ENCODE measurements around the gene CHCHD3. TPM values are rescaled to one million over a fixed set of nuclear protein-coding genes. Genes with fewer than 3 reads are reported as not detected.

The CHCHD3 gene
- total RNA-seq, 1 experiment from 2014 or later = 89.9 TPM

- TF ChIP-seq, protein P1, sequence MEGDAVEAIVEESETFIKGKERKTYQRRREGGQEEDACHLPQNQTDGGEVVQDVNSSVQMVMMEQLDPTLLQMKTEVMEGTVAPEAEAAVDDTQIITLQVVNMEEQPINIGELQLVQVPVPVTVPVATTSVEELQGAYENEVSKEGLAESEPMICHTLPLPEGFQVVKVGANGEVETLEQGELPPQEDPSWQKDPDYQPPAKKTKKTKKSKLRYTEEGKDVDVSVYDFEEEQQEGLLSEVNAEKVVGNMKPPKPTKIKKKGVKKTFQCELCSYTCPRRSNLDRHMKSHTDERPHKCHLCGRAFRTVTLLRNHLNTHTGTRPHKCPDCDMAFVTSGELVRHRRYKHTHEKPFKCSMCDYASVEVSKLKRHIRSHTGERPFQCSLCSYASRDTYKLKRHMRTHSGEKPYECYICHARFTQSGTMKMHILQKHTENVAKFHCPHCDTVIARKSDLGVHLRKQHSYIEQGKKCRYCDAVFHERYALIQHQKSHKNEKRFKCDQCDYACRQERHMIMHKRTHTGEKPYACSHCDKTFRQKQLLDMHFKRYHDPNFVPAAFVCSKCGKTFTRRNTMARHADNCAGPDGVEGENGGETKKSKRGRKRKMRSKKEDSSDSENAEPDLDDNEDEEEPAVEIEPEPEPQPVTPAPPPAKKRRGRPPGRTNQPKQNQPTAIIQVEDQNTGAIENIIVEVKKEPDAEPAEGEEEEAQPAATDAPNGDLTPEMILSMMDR (IDR thresholded peaks at IDR 0.05; ENCODE audit: unreplicated experiment) = no peak
- Mint-ChIP-seq H3K27ac (ENCODE audit: unreplicated experiment) (no peak overlapping the region), H3K36me3 (ENCODE audit: insufficient read depth, unreplicated experiment) (no peaks in the 10 kb centered on the region), H3K4me3 (ENCODE audit: low read depth, unreplicated experiment) (no peak overlapping the region), H3K27me3 (ENCODE audit: unreplicated experiment) (peaks cover 68% of the 10 kb centered on the region), H3K9me3 (ENCODE audit: low read depth, unreplicated experiment) (peaks cover 2% of the 10 kb centered on the region), H3K4me1 (ENCODE audit: low read depth, unreplicated experiment) (no peaks in the 10 kb centered on the region)
- no TSS peak for BruUV-seq (replicated peaks)
- intact Hi-C loops (cut with micrococcal nuclease; ENCODE audit: unreplicated experiment) = no loop called here
- no peak for DNase-seq
- CTCF ChIA-PET = no interaction called here
Observed at GRCh38 chr7:132750096-132750495, 331.8 kb downstream of the CHCHD3 start.

- Mint-ChIP-seq H3K36me3 (ENCODE audit: insufficient read depth, unreplicated experiment) (no peaks in the 10 kb centered on the region), H3K4me3 (ENCODE audit: low read depth, unreplicated experiment) (no peak overlapping the region), H3K27ac (ENCODE audit: unreplicated experiment) (no peak overlapping the region), H3K9me3 (ENCODE audit: low read depth, unreplicated experiment) (peaks cover 7% of the 10 kb centered on the region), H3K27me3 (ENCODE audit: unreplicated experiment) (peaks cover 68% of the 10 kb centered on the region), H3K4me1 (ENCODE audit: low read depth, unreplicated experiment) (peaks cover 12% of the 10 kb centered on the region)
- intact Hi-C loops (cut with micrococcal nuclease; ENCODE audit: unreplicated experiment) = no loop called here
- DNase-seq = no peak
- BruUV-seq (replicated peaks) = no TSS peak
- TF ChIP-seq, protein P1 (IDR thresholded peaks at IDR 0.05; ENCODE audit: unreplicated experiment) = no peak
- CTCF ChIA-PET = no interaction called here
Observed at GRCh38 chr7:132745510-132745909, 336.4 kb downstream of the CHCHD3 start.

DNA sequence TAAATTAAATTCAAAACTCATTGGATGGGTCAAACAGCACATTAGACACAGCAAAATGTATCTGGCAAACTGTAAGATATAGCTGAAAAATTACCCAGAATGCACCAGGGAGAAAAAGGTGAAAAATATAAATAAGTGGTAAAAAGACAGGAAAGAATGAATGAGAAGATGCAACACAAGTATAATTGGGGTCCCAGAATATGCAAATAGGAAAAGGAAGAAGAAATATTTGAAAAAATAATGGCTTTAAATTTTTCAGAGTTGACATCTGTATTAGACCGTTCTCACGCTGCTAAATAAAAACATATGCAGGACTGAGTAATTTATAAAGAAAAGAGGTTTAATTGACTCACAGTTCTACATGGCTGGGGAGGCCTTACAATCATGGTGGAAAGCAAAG, 337.9 kb downstream of the CHCHD3 start:
- DNase-seq = no peak
- peaks cover 12% of the 10 kb centered on the region for H3K4me1 Mint-ChIP-seq (ENCODE audit: low read depth, unreplicated experiment)
- intact Hi-C loops (cut with micrococcal nuclease; ENCODE audit: unreplicated experiment) = no loop called here
- CTCF ChIA-PET = no interaction called here
- no TSS peak for BruUV-seq (replicated peaks)
- peaks cover 68% of the 10 kb centered on the region for H3K27me3 Mint-ChIP-seq (ENCODE audit: unreplicated experiment)
- H3K36me3 Mint-ChIP-seq (ENCODE audit: insufficient read depth, unreplicated experiment) = no peaks in the 10 kb centered on the region
- peaks cover 7% of the 10 kb centered on the region for H3K9me3 Mint-ChIP-seq (ENCODE audit: low read depth, unreplicated experiment)
- H3K4me3 Mint-ChIP-seq (ENCODE audit: low read depth, unreplicated experiment) = no peak overlapping the region
- TF ChIP-seq, protein P1 (IDR thresholded peaks at IDR 0.05; ENCODE audit: unreplicated experiment) = no peak
- H3K27ac Mint-ChIP-seq (ENCODE audit: unreplicated experiment) = no peak overlapping the region

GRCh38 chr7:132742189-132742612, 339.7 kb downstream of the CHCHD3 start:
- Mint-ChIP-seq H3K4me3 (ENCODE audit: low read depth, unreplicated experiment) (no peak overlapping the region), H3K36me3 (ENCODE audit: insufficient read depth, unreplicated experiment) (no peaks in the 10 kb centered on the region), H3K27me3 (ENCODE audit: unreplicated experiment) (peaks cover 68% of the 10 kb centered on the region), H3K9me3 (ENCODE audit: low read depth, unreplicated experiment) (peaks cover 7% of the 10 kb centered on the region), H3K4me1 (ENCODE audit: low read depth, unreplicated experiment) (peaks cover 12% of the 10 kb centered on the region), H3K27ac (ENCODE audit: unreplicated experiment) (no peak overlapping the region)
- intact Hi-C loops (cut with micrococcal nuclease; ENCODE audit: unreplicated experiment) = no loop called here
- TF ChIP-seq, protein P1 (IDR thresholded peaks at IDR 0.05; ENCODE audit: unreplicated experiment) = no peak
- no TSS peak for BruUV-seq (replicated peaks)
- DNase-seq = peak; percentile 9
- CTCF ChIA-PET = no interaction called here

Data from Calu3 (cell line).